Dermis microvascular lymphatic vessel endothelial cell (primary cell): ENCODE results near the gene ZNF530. TPM values are rescaled to one million over a fixed set of nuclear protein-coding genes. Genes with fewer than 3 reads are reported as not detected.

Source experiments
- DNase-seq, 2 donors: peaks; one replicate each; pipeline versions ENCODE4 v3.0.0 to v3.0.0-alpha.2; 2010; ENCODE audit warnings: low read depth in 2 of 2
- total RNA-seq: library from RNA; depleted of rRNA; stranded (reverse); fragments of >200 nt; gene quantifications from 2 replicates; pipeline ENCODE4 v1.2.1, GENCODE V29; 2014

The ZNF530 gene
- 3.9 and 4.7 TPM in 2 replicates for total RNA-seq

DNA sequence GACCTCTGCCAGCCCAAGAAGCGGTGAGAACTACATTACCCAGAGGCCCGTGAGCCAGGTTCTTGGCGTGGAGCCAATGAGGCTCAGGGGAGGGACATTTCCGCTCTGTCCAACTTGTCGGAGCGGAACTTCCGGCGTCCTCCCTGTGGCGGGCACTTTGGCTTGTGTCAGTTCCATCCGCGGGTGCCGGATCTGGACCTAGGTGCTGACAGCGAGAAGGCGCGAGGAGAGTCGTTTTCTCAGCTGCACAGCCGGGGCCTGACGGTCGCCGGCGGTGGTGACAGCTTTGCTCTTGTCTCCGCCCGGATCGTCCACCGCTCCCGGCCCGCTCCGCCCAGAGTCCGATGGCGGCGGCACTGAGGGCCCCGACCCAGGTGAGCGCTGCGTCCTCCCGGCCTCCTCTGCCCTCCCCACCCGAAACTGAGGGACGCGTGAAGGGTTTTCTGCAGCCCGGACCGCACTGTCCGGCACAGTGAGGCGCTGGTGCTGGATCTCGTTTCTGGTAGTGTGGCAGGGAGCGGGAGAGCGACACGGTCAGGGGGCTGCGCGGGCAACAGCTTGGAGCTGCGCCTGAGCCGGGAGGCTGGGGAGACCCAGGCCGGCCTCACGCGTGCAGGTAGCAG, at the start of gene ZNF530:
TSS of gene ZNF530 (plus strand) at position 125 of the 623 bp plus-strand sequence. CDS start 4,461 bp downstream, outside the sequence.
- DNase-seq, result peak; percentile 85 to 90

DNA sequence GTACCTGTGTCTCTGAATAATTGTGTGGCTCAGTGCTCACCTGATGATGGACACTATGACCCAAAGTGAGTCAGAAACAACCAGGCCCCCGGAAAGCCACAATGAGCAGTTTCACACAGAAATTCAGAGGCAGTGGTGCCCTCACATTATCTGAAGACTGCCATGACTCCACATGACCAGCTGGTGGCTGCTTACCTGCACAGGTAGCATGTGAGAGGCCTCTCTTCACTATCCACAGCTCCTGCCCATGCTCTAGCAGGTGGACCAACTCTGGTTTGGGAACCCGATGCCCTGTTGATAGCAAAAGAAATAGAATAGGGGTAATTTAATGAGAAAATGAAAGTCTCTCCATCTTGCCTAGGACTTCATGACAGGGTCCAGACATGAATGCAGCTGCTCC, 47.3 kb upstream of the ZNF530 start:
- DNase-seq, result no peak

- no peak for DNase-seq
These were observed 42.0 kb upstream of the ZNF530 start for GRCh38 chr19:57557659-57558058.

DNA sequence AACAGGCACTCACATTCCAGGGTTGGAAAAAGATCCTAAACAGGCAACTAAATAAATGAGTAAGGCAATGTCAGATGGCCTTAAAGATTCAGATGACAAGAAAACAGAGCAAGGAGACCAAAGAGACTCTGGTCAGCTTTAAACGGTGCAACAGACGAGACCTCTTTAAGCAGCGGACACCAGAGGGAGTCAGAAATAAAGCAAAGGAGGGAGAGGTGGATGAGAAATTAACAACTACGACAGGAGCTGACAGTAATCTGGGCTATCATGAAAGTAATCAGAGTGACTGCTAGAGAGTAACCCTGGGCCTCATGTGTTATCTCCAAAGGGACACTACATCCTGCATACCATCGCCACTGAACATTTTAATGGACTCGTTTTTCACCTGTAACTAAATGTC, 41.2 kb upstream of the ZNF530 start:
- peak in 1 of 2 donors; percentile 14 for DNase-seq

- DNase-seq, result peak in 1 of 2 donors; percentile 28
These were observed 40.7 kb upstream of the ZNF530 start for GRCh38 chr19:57559008-57559403.

- peak; percentile 72 to 91 for DNase-seq
These were observed 40.2 kb upstream of the ZNF530 start, which contains the start of gene ZNF550 for GRCh38 chr19:57559404-57560025. Gene ZNF550 (minus strand): TSS chr19:57559863. CDS start chr19:57559682, 181 bp downstream.

- DNase-seq, result peak in 1 of 2 donors; percentile 5
These were observed 39.6 kb upstream of the ZNF530 start for GRCh38 chr19:57560049-57560491.

DNA sequence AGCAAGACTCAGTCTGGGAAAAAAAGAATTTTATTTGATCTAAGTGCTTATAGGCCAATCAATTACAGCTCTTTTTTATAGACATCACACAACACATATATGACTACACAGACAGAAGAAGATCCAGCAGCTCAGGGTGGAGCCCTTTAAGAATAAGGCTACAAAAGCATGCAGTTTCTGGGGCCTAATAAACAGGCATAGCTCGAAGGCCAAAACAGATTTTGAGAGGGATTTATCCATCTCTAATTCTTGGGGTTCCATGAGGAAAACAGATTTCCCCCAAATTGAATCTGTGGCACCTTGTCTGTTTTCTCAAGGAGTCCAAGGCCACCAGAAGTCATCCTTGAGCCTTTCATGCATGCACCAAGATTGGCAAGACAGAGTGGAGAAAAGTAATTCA, 36.1 kb upstream of the ZNF530 start:
- no peak for DNase-seq

DNA sequence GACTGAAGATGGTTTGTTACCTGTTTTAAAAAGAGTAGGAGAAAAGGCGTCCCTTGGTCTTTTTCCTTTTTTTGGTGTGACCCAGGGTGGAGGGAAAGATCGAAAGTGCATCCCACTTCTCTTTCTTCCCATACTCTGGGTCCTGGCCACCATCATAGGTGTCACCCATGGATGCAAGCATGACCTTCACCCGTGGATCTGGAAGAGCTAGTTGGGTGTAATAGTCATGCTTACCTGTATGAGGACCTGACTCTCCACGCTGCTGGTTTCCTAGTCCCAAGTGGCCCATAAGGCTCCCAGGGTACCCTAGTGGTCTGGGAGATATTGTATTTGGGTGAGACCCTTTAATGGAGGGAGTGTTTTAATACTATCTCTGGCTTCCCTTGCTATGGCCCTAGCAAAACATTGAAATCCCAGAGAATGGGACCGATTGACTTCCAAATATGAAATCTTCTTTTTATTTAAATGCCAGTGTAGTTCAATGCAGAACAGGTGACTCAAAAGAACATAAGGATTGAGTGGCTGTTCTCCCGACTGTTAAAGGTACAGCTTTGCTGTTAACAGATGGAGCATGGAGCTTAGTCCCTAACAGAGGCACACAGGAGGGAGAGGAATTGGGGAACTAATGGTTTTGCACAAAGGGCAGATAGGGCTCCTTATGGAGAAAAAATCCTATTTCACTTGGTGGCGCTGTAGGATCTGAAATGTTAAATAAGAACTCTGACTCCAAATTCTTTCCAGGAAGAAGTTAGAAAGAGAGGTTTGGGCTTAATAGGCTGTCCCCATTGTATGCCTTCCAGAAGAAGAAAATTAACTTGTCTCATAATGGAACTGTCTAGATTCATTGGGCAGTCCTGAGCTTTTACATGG, 33.1 kb upstream of the ZNF530 start:
- peak; percentile 30 to 61 for DNase-seq

GRCh38 chr19:57570707-57571106, 29.0 kb upstream of the ZNF530 start:
- DNase-seq, result no peak

DNA sequence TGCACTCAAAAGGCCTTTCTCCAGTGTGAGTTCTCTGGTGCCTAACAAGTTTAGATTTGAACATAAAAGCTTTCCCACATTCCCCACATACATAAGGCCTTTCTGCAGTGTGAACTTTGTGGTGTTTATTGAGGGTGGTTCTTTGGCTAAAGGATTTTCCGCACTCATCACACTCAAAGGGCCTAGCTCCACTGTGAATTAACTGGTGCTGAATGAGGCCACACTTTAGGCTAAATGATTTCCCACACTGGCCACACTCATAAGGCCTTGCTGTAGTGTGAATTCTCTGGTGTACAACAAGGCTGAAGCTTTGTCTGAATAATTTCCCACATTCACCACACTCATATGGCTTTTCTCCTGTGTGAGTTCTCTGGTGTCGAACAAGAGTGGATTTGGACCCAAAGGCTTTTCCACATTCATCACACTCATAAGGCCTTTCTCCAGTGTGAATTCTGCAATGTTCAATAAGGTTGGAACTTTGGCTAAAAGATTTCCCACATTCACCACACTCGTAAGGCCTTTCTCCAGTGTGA, 27.2 kb upstream of the ZNF530 start:
- DNase-seq, result no peak

- DNase-seq, result no peak
These were observed 23.0 kb upstream of the ZNF530 start for GRCh38 chr19:57576661-57577060.

- DNase-seq, result peak; percentile 96 to 97
These were observed 21.0 kb upstream of the ZNF530 start, which contains the start of gene ZNF416 for GRCh38 chr19:57578487-57579205. Gene ZNF416 (minus strand): TSS chr19:57578911. CDS start chr19:57578704, 207 bp downstream.

DNA sequence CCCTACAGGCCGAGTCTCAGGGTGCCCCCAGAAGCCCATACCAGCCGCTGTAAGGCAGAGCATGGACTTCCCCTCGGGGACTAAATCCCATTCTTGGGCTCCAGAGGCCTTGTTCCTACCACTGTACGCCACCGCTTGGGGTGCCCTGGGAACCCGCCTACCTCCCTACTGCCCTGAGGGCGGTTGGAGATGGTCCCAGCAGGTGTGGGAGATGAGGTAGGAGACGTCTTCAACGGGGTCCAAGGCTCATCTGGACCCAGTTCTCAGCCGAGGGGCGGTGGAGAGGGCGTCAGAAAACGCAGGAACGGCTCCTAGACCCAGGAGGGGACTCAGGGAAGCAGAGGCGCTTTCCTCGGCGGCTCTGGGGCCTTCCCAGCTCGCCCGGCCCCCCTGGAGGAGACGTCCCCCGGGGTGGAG, 16.6 kb upstream of the ZNF530 start:
- no peak for DNase-seq

DNA sequence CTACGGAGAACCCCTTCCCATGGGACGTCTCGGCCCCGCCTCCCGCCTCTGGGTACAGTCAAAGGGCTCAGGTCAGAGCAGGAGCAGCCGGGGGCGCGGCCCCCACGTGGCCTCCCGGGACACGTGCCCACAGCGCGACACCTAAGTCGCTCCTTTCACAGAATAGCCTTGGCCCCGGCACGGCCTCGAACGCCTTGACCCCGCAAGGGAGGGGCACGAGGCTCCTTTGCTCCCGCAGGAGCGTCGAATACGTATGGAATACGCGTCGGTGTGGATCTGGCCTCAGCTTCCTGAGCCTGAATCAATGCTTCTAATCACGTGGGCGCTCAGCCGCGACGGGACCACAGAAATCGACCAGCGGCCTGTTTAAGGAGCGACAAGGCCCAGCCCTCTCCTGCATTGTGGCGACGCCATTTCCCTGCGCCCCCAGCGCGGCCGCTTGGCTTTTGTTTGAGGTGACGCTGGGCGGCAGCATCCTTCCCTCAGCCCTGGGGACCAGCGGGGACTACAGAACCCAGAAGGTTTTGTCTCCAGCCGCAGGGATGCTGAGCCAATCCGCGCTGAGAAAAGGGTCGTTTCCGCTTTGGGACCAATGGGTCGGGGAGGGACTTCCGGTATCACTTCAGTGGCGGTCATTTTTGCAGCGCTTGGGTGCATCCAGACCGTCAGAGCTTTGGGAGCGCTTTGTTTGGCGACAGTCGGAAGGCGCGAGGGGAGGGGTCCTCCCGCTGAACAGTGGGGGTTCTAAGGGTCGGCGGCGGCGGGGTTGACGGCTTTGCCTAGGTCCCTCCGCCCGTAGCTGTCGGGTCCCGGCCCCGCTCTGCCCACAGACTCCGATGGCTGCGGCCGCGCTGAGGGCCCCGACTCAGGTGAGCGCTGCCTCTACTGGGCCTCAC, 15.9 kb upstream of the ZNF530 start, which contains the start of gene ZIK1:
TSS of gene ZIK1 (plus strand) at position 625 of the 896 bp plus-strand sequence. CDS start at position 837, 212 bp downstream.
- DNase-seq, result peak; percentile 69 to 70

- DNase-seq, result no peak
These were observed 12.2 kb upstream of the ZNF530 start for GRCh38 chr19:57587529-57587928.

GRCh38 chr19:57599377-57599760, 316 bp upstream of the ZNF530 start:
- DNase-seq, result no peak

DNA sequence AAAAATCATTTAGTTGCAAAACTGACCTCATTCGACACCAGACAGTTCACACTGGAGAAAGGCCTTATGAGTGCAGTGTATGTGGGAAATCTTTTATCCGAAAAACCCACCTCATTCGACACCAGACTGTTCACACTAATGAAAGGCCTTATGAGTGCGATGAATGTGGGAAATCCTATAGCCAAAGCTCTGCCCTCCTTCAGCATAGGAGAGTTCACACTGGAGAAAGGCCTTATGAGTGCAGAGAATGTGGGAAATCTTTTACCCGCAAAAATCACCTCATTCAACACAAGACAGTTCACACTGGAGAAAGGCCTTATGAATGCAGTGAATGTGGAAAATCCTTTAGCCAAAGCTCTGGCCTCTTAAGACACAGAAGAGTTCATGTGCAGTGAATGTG, 7.2 kb downstream of the ZNF530 start:
- no peak for DNase-seq

DNA sequence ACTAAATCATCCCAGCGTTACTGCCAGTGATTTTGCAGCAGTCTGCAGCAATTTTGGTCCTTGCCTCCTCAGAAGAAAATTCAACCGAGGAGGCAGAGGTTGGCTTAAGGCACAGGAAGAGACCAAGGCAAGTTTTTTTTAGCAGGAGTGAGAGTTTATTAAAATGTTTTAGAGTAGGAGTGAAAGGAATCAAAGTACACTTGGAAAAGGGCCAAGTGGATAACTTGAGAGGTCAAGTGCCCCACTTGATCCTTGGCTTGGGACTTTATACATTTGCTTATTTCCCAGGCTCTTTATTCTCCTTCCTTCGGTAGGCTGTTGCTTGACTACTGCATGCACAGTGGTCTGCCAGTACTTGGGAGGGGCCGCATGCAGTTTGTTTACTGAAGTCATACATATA, 11.4 kb downstream of the ZNF530 start:
- no peak for DNase-seq
